ENCODE measurements around the gene DNAH12. TPM values are rescaled to one million over a fixed set of nuclear protein-coding genes. Genes with fewer than 3 reads are reported as not detected.
A peak's percentile ranks its signal among the peaks of the same experiment; 100 is the strongest.

The DNAH12 gene
- total and polyA plus RNA-seq, 9 of the 15 experiments (the other 6 are each of a cell fraction or from before 2014, with no cell fraction given): 0.01 to 0.04 (median 0.01) TPM; not detected in 5

GRCh38 chr3:57582474-57583168 lies 38.5 kb upstream of the DNAH12 start:
- no peak for DNase-seq (ENCODE audit: extremely low read depth in 1 of 4, low spot score in 3 of 4)

GRCh38 chr3:57577801-57578200 lies 33.7 kb upstream of the DNAH12 start:
- no peaks in the 10 kb centered on the region; a peak in 2 of 5 replicates for H3K4me1 ChIP-seq (replicated peaks in 1 of 2; ENCODE audit: control insufficient read depth in 2 of 2, insufficient read depth in 2 of 2, low read length in 2 of 2)
- no TSS peak for BruUV-seq (replicated peaks)
- no peak for ATAC-seq
- H4K20me1 ChIP-seq (replicated peaks; ENCODE audit: control insufficient read depth, insufficient read depth, low read length): no peaks in the 10 kb centered on the region
- ChIA-PET CTCF (ENCODE audit: low intra/inter-chr PET ratio) (no interaction called here), POLR2A (interaction anchor here (0.5 to 2.3 kb wide), 2 partner anchors 16 to 290 kb away, joined by 3 to 7 read pairs; no protein-coding TSS in a partner anchor)
- peaks cover 38% of the 10 kb centered on the region for H3K79me2 ChIP-seq (ENCODE audit: control insufficient read depth, insufficient read depth, low read length)
- H3K36me3 ChIP-seq (ENCODE audit: control insufficient read depth, insufficient read depth, low read length): peaks cover 84% of the 10 kb centered on the region
- H3K4me2 ChIP-seq (ENCODE audit: insufficient read depth, low read length): no peak overlapping the region
- in situ Hi-C loops (cut with MboI): no loop called here
- no peak overlapping the region for H2AFZ ChIP-seq (ENCODE audit: low read depth, low read length)
- no peaks in the 10 kb centered on the region for H3K27me3 ChIP-seq (ENCODE audit: control insufficient read depth in 2 of 2, insufficient read depth in 2 of 2, low read length in 2 of 2)
- WGBS (ENCODE audit: insufficient coverage, low coverage, missing lambda C conversion rate): 92% methylated on average over 9 of the region's 9 CpGs
- no peaks in the 10 kb centered on the region for H3K9me1 ChIP-seq (ENCODE audit: control insufficient read depth, insufficient read depth, low read length)
- no peak overlapping the region for H3K9ac ChIP-seq (ENCODE audit: insufficient read depth in 1 of 2, low read depth in 2 of 2, low read length in 2 of 2)
- H3K9me3 ChIP-seq (replicated peaks; ENCODE audit: control insufficient read depth, insufficient read depth, low read depth, low read length): no peaks in the 10 kb centered on the region
- no peak for FAIRE-seq
- H3K4me3 ChIP-seq: no peak overlapping the region
- H3K27ac ChIP-seq (ENCODE audit: extremely low read depth, low read depth, low read length): no peak overlapping the region
- no peak for DNase-seq (ENCODE audit: extremely low read depth in 1 of 4, low spot score in 3 of 4)
- intact Hi-C loops (cut with micrococcal nuclease): no loop called here
- TF ChIP-seq TCF3 (CRISPR knock-in tag; IDR thresholded peaks at IDR 0.05) (no peak), ZNF23 (CRISPR knock-in tag; IDR thresholded peaks at IDR 0.05) (no peak), ZZZ3 (IDR thresholded peaks at IDR 0.05) (no peak), ZNF316 (IDR thresholded peaks at IDR 0.05) (no peak), ADNP (tag; IDR thresholded peaks at IDR 0.05) (no peak)
- TF ChIP-seq, protein P1, sequence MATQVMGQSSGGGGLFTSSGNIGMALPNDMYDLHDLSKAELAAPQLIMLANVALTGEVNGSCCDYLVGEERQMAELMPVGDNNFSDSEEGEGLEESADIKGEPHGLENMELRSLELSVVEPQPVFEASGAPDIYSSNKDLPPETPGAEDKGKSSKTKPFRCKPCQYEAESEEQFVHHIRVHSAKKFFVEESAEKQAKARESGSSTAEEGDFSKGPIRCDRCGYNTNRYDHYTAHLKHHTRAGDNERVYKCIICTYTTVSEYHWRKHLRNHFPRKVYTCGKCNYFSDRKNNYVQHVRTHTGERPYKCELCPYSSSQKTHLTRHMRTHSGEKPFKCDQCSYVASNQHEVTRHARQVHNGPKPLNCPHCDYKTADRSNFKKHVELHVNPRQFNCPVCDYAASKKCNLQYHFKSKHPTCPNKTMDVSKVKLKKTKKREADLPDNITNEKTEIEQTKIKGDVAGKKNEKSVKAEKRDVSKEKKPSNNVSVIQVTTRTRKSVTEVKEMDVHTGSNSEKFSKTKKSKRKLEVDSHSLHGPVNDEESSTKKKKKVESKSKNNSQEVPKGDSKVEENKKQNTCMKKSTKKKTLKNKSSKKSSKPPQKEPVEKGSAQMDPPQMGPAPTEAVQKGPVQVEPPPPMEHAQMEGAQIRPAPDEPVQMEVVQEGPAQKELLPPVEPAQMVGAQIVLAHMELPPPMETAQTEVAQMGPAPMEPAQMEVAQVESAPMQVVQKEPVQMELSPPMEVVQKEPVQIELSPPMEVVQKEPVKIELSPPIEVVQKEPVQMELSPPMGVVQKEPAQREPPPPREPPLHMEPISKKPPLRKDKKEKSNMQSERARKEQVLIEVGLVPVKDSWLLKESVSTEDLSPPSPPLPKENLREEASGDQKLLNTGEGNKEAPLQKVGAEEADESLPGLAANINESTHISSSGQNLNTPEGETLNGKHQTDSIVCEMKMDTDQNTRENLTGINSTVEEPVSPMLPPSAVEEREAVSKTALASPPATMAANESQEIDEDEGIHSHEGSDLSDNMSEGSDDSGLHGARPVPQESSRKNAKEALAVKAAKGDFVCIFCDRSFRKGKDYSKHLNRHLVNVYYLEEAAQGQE (IDR thresholded peaks at IDR 0.05; ENCODE audit: borderline replicate concordance): no peak
- TF ChIP-seq, protein P1 (CRISPR knock-in tag; IDR thresholded peaks at IDR 0.05; ENCODE audit: low read depth): no peak

More at GRCh38 chr3:57582474-57583168, 38.5 kb upstream of the DNAH12 start:
- Histone ChIP-seq H3K27me3 (ENCODE audit: control insufficient read depth in 2 of 2, insufficient read depth in 2 of 2, low read length in 2 of 2) (no peaks in the 10 kb centered on the region), H3K79me2 (ENCODE audit: control insufficient read depth, insufficient read depth, low read length) (peaks cover 66% of the 10 kb centered on the region), H3K4me3 (no peak overlapping the region), H3K4me2 (ENCODE audit: insufficient read depth, low read length) (no peak overlapping the region), H3K36me3 (ENCODE audit: control insufficient read depth, insufficient read depth, low read length) (peaks cover 70% of the 10 kb centered on the region), H3K9me1 (ENCODE audit: control insufficient read depth, insufficient read depth, low read length) (no peaks in the 10 kb centered on the region), H3K9me3 (replicated peaks; ENCODE audit: control insufficient read depth, insufficient read depth, low read depth, low read length) (no peaks in the 10 kb centered on the region), H2AFZ (ENCODE audit: low read depth, low read length) (no peak overlapping the region), H3K4me1 (replicated peaks in 1 of 2; ENCODE audit: control insufficient read depth in 2 of 2, insufficient read depth in 2 of 2, low read length in 2 of 2) (peaks cover 0 to 6% of the 10 kb centered on the region in 2 experiments; a peak in 2 of 5 replicates), H3K9ac (ENCODE audit: insufficient read depth in 1 of 2, low read depth in 2 of 2, low read length in 2 of 2) (no peak overlapping the region), H3K27ac (ENCODE audit: extremely low read depth, low read depth, low read length) (no peak overlapping the region), H4K20me1 (replicated peaks; ENCODE audit: control insufficient read depth, insufficient read depth, low read length) (no peaks in the 10 kb centered on the region)
- ChIA-PET CTCF (ENCODE audit: low intra/inter-chr PET ratio) (no interaction called here), POLR2A (interaction anchor here (0.6 to 1.1 kb wide), 2 partner anchors 10 to 11 kb away, joined by 3 read pairs; no protein-coding TSS in a partner anchor)
- TSS peak; percentile 6 for BruUV-seq (replicated peaks)
- FAIRE-seq: no peak
- intact Hi-C loops (cut with micrococcal nuclease): no loop called here
- in situ Hi-C loops (cut with MboI): no loop called here
- peak; percentile 21; the same call in 2 of the 3 replicates for ATAC-seq
- WGBS (ENCODE audit: insufficient coverage, low coverage, missing lambda C conversion rate): 88% methylated on average over 7 of the region's 7 CpGs
- TF ChIP-seq ZNF175 (CRISPR knock-in tag; IDR thresholded peaks at IDR 0.05; ENCODE audit: low read depth) (no peak), CCNT2 (IDR thresholded peaks at IDR 0.05; ENCODE audit: borderline replicate concordance, extremely low read depth, insufficient read length, low read depth, low read length) (no peak), ZNF347 (CRISPR knock-in tag; IDR thresholded peaks at IDR 0.05; ENCODE audit: low read depth) (no peak)
